ENCODE measurements around the gene CTIF.

The CTIF gene

DNA sequence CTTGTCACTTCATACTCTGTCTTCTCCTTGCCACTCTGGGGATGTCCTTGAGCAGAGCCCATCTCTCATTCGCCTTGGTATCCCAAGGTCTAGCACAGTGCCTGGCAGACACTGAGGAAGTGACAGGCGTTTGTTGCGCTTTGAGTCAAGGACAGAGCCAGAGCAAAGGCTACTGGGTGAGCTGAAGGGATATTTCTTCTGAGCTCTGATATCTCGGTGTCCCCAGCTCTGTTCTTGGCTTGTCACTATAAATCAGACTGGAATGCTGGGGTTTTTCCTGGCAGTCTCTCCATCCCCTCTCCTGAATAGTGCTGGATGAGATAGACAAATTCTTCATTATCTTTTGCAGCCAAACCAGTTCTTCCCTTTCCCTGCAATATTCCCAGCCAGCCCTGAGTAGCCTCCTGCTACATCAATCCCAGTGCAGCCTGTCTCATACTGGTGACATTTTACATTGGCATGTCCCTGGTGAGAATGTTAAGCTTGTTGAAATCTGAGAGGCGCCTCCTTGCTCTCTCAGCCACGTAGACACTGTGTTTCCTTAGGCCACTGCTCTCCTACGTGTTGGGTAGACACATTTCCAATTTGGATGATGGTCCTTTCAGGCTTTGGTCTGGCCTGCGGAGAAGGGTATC is 61.7 kb downstream of the CTIF start:
- Histone ChIP-seq H3K27ac (no peak overlapping the region), H3K27me3 (replicated peaks) (no peaks in the 10 kb centered on the region), H3K36me3 (replicated peaks) (no peaks in the 10 kb centered on the region), H3K4me3 (ENCODE audit: low read depth, low read length) (no peak overlapping the region)
- DNase-seq = peak; percentile 25
- TF ChIP-seq, protein P1, sequence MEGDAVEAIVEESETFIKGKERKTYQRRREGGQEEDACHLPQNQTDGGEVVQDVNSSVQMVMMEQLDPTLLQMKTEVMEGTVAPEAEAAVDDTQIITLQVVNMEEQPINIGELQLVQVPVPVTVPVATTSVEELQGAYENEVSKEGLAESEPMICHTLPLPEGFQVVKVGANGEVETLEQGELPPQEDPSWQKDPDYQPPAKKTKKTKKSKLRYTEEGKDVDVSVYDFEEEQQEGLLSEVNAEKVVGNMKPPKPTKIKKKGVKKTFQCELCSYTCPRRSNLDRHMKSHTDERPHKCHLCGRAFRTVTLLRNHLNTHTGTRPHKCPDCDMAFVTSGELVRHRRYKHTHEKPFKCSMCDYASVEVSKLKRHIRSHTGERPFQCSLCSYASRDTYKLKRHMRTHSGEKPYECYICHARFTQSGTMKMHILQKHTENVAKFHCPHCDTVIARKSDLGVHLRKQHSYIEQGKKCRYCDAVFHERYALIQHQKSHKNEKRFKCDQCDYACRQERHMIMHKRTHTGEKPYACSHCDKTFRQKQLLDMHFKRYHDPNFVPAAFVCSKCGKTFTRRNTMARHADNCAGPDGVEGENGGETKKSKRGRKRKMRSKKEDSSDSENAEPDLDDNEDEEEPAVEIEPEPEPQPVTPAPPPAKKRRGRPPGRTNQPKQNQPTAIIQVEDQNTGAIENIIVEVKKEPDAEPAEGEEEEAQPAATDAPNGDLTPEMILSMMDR (IDR thresholded peaks at IDR 0.05; ENCODE audit: low read depth, low read length, missing control alignments) = no peak
- in situ Hi-C loops (cut with HindIII; ENCODE audit: low pct_ligation_motif_present, low sequenced_read_pairs) = no loop called here

DNA sequence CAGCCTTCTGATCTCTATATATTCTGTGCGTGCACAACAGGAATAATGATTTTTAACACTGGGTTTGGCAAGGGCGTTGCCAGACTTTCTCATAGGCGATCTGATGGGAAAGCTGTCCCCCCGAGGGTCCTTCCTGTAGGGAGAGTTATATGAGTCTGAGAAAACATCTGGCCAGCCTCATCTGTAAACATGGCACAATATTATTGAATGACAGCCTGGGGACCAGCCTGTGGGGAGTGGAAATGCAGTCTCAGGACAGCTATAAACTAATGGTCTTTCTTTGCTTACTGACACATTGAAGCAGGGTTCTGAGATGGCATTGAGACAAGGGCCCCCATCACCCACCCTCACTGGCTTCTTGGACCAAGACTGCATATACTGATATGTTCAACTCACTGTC is 62.5 kb downstream of the CTIF start:
- TF ChIP-seq, protein P1 (IDR thresholded peaks at IDR 0.05; ENCODE audit: low read depth, low read length, missing control alignments) = no peak
- DNase-seq = no peak
- Histone ChIP-seq H3K4me3 (ENCODE audit: low read depth, low read length) (no peak overlapping the region), H3K36me3 (replicated peaks) (no peaks in the 10 kb centered on the region), H3K27me3 (replicated peaks) (no peaks in the 10 kb centered on the region), H3K27ac (no peak overlapping the region)
- in situ Hi-C loops (cut with HindIII; ENCODE audit: low pct_ligation_motif_present, low sequenced_read_pairs) = no loop called here

DNA sequence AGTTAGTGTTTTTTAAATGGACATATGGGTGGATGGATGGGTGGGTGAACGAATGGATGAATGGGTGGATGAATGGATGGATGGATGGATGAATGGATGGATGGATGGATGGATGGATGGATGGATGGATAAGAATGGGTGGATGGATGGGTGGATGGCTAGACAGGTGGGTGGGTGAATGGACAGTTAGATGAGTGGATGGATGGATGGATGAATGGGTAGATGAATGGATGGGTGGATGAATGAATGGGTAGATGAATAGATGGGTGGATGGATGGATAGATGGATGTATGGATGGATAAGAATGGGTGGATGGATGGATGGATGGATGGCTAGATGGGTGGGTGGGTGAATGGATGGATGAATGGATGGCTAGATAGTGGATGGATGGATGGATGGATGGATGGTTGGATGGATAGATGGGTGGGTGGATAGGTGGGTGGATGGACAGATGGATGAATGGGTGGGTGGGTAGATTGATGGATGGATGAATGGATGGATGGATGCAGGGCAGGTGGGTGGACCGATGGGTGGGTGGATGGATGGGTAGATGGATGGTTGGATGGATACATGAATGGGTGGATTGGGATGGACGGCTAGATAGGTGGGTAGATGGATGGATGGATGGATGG is 64.0 kb downstream of the CTIF start:
- in situ Hi-C loops (cut with HindIII; ENCODE audit: low pct_ligation_motif_present, low sequenced_read_pairs) = no loop called here
- Histone ChIP-seq H3K27me3 (replicated peaks) (no peaks in the 10 kb centered on the region), H3K36me3 (replicated peaks) (no peaks in the 10 kb centered on the region), H3K27ac (no peak overlapping the region), H3K4me3 (ENCODE audit: low read depth, low read length) (no peak overlapping the region)
- TF ChIP-seq, protein P1 (IDR thresholded peaks at IDR 0.05; ENCODE audit: low read depth, low read length, missing control alignments) = no peak
- no peak for DNase-seq

DNA sequence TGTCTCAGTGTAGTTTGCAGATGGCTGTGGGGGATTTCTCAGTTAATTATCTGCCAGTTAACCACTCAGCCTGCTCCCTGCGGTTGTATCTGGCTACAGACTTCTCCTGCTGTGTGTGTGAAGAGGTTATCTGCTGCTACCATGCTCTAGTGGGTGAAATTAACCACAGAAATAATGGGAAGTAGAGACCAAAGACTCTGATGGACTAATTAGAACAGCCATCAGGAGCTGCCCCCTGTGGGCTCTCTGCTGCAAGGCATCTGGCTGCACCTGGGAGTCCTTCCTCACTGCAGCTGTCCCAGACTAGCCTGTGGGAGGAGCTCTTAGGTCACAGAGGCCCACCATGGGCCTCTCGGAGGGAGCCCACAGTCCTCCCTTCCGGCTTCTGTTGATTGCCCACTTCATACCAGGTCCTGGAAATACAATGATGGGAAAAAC is 66.6 kb downstream of the CTIF start:
- Histone ChIP-seq H3K4me3 (ENCODE audit: low read depth, low read length) (no peak overlapping the region), H3K27ac (no peak overlapping the region), H3K27me3 (replicated peaks) (no peaks in the 10 kb centered on the region), H3K36me3 (replicated peaks) (no peaks in the 10 kb centered on the region)
- TF ChIP-seq, protein P1 (IDR thresholded peaks at IDR 0.05; ENCODE audit: low read depth, low read length, missing control alignments) = peak; percentile 73
- in situ Hi-C loops (cut with HindIII; ENCODE audit: low pct_ligation_motif_present, low sequenced_read_pairs) = no loop called here
- DNase-seq = no peak

DNA sequence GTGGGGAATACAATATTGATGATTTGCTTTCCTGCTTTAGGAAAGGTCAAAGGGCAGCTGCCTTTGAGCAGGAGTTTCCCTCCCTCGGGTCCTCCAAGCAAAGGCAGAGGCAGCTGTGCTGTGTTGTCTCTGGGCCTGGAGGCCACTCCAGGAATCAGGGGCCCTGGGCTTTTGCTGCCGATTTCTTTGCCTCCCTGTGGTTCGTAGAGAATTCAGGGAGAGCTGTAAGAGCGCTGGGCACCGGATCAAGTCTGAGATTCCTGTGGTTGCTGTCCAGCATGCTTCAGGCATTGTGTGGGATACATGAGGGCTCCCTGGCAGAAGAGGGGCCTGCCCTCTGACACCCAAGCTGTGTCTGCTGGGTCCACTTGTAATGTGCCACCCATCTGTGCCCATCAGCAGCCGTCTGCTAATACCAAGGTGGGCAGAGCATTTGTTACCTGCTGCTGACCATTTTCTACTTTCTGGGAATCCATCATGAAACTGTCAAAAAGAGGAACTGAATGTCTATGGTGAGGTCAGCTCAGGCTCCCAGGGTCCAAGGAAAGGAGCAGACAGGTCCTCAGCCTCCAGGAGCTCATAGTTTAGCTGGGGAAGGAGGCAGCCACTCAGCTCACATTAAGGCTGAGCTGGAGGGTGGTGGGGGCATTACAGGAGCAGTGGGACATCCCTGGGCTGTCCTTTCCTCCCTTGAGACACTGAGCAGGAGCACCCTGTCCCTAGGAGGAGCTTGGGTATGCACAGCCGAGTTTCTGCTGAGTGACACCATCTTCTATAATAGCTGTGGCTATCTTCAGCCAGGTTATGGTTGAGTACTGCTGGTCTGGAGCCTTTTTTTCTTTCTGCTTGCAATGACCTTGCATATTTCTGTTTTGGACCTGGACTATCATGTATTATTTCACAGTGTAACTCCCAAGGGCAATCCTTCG is 68.5 kb downstream of the CTIF start:
- Histone ChIP-seq H3K27ac (no peak overlapping the region), H3K36me3 (replicated peaks) (no peaks in the 10 kb centered on the region)

More for the DNA sequence above, 68.5 kb downstream of the CTIF start:
- in situ Hi-C loops (cut with HindIII; ENCODE audit: low pct_ligation_motif_present, low sequenced_read_pairs) = no loop called here
- Histone ChIP-seq H3K27me3 (replicated peaks) (no peaks in the 10 kb centered on the region), H3K4me3 (ENCODE audit: low read depth, low read length) (no peak overlapping the region)
- TF ChIP-seq, protein P1 (IDR thresholded peaks at IDR 0.05; ENCODE audit: low read depth, low read length, missing control alignments) = peak; percentile 24
- DNase-seq = peak; percentile 81

All from brain microvascular endothelial cell (primary cell).